HepG2 (cell line): Measurements from ENCODE around the gene ODAD4. TPM values are rescaled to one million over a fixed set of nuclear protein-coding genes. Genes with fewer than 3 reads are reported as not detected.
A peak's percentile ranks its signal among the peaks of the same experiment; 100 is the strongest.

Experiments used
- AGO1 ChIP-seq: fragments of 200-400 bp; formaldehyde crosslinking; IDR thresholded peaks from 2 replicates; pipeline ENCODE4 v1.6.1; 2017; ENCODE audit warnings: mild to moderate bottlenecking, low read depth, low read length, moderate library complexity; ENCODE audit not compliant: poor library complexity, severe bottlenecking
- DBP ChIP-seq: sonication (generic); formaldehyde crosslinking; IDR thresholded peaks from 2 replicates; pipeline ENCODE4 v1.4.0; 2020; ENCODE audit warnings: missing genetic modification reagents; ENCODE audit errors: not compliant biosample characterization
- FOXA3 ChIP-seq: IDR thresholded peaks from 2 replicates; pipeline ENCODE4 v1.6.1; 2016; ENCODE audit warnings: missing genetic modification reagents, missing compliant biosample characterization
- HMGXB4 ChIP-seq, 2 experiments: sonication (generic) in 1 of 2; formaldehyde crosslinking in 1 of 2; IDR thresholded peaks; 2 replicates each; pipeline versions ENCODE4 v1.4.0 to v1.6.1; 2018 to 2020; ENCODE audit warnings: missing genetic modification reagents in 2 of 2, borderline replicate concordance in 1 of 2, low read depth in 1 of 2, mild to moderate bottlenecking in 1 of 2, missing biosample characterization in 1 of 2
- KDM1A ChIP-seq: IDR thresholded peaks from 2 replicates; pipeline ENCODE4 v1.6.1; 2016; ENCODE audit warnings: missing compliant biosample characterization
- NBN ChIP-seq: fragments of 450-650 bp; conservative IDR thresholded peaks from 2 replicates; pipeline ENCODE4 v1.6.1; 2017
- PAF1 ChIP-seq: IDR thresholded peaks from 2 replicates; pipeline ENCODE4 v1.6.1; 2016; ENCODE audit warnings: missing genetic modification reagents, missing compliant biosample characterization
- RXRA ChIP-seq: sonication (generic); formaldehyde crosslinking; IDR thresholded peaks from 2 replicates; pipeline ENCODE4 v1.5.1; 2020; ENCODE audit warnings: missing genetic modification reagents
- SALL2 ChIP-seq: sonication (generic); formaldehyde crosslinking; IDR thresholded peaks from 2 replicates; pipeline ENCODE4 v1.8.1; 2023; ENCODE audit warnings: mild to moderate bottlenecking, missing genetic modification reagents, inconsistent platforms
- SETDB1 ChIP-seq: sonication (generic); formaldehyde crosslinking; IDR thresholded peaks from 2 replicates; pipeline ENCODE4 v1.5.1; 2020; ENCODE audit warnings: missing genetic modification reagents, mild to moderate bottlenecking, borderline replicate concordance
- SIN3A ChIP-seq: IDR thresholded peaks from 2 replicates; pipeline ENCODE4 v1.6.1; 2011; ENCODE audit warnings: low read depth, mild to moderate bottlenecking, control low read depth, low read length, borderline replicate concordance
- SOX5 ChIP-seq: IDR thresholded peaks from 2 replicates; pipeline ENCODE4 v1.6.1; 2016; ENCODE audit warnings: borderline replicate concordance
- SP5 ChIP-seq: IDR thresholded peaks from 2 replicates; pipeline ENCODE4 v1.6.1; 2016; ENCODE audit warnings: low read depth, borderline replicate concordance
- THAP9 ChIP-seq: sonication (generic); formaldehyde crosslinking; IDR thresholded peaks from 2 replicates; pipeline ENCODE4; 2020; ENCODE audit warnings: missing genetic modification reagents, mild to moderate bottlenecking, borderline replicate concordance
- ZNF746 ChIP-seq: sonication (generic); formaldehyde crosslinking; IDR thresholded peaks from 2 replicates; pipeline ENCODE4 v1.8.0; 2022; ENCODE audit warnings: mild to moderate bottlenecking, missing genetic modification reagents
- ZNF775 ChIP-seq: sonication (generic); formaldehyde crosslinking; IDR thresholded peaks from 2 replicates; pipeline ENCODE4 v1.4.0; 2020; ENCODE audit warnings: missing genetic modification reagents, mild to moderate bottlenecking, moderate library complexity, borderline replicate concordance
- ZSCAN22 ChIP-seq: sonication (generic); formaldehyde crosslinking; IDR thresholded peaks from 2 replicates; pipeline ENCODE4 v1.4.0; 2020; ENCODE audit warnings: mild to moderate bottlenecking, missing genetic modification reagents
- polyA plus RNA-seq, 8 experiments: library from polyadenylated mRNA; depleted of rRNA in 3 of 8; stranded (reverse) in 7 of 8; unstranded in 1 of 8; fragments of >200 nt; fragmentation: Illumina TruSeq in 4 of 8; extraction: Trizol in 4 of 8; gene quantifications; 2 replicates each; pipeline versions ENCODE4 v1.2.1 to v1.2.3, GENCODE V29; 2011 to 2016; ENCODE audit warnings: low read depth in 4 of 8, missing spikeins in 1 of 8, mixed read lengths in 1 of 8; ENCODE audit not compliant: insufficient read depth in 1 of 8
- total RNA-seq, 5 experiments: library from RNA; depleted of rRNA; stranded (reverse); fragments of >200 nt; fragmentation: Illumina TruSeq; extraction: Trizol; gene quantifications; 2 replicates each; pipeline ENCODE4 v1.2.3, GENCODE V29; 2016; ENCODE audit warnings: low read depth in 1 of 5
- TF ChIP-seq, protein P1 (sequence below): sonication (generic); formaldehyde crosslinking; IDR thresholded peaks from 2 replicates; pipeline ENCODE4 v1.5.0; 2020; ENCODE audit warnings: missing genetic modification reagents
- TF ChIP-seq, protein P2 (sequence below): sonication (generic); formaldehyde crosslinking; IDR thresholded peaks from 2 replicates; pipeline ENCODE4 v1.5.0; 2020; ENCODE audit warnings: missing genetic modification reagents, mild to moderate bottlenecking, borderline replicate concordance

ODAD4 gene
- total and polyA plus RNA-seq, 2 of the 13 experiments (the other 11 are each of a cell fraction or from before 2014, with no cell fraction given) = 0.48 to 0.53 TPM

GRCh38 chr17:41888332-41888965 lies 42.0 kb upstream of the ODAD4 start (continued):
- TF ChIP-seq HMGXB4 (CRISPR knock-in tag; IDR thresholded peaks at IDR 0.05; ENCODE audit: borderline replicate concordance in 1 of 2, low read depth in 1 of 2) = no peak
- no peak for TF ChIP-seq FOXA3 (CRISPR knock-in tag)
- no peak for TF ChIP-seq NBN
- TF ChIP-seq SP5 = no peak
- TF ChIP-seq SALL2 (CRISPR knock-in tag) = 0 out of 2 replicates have a peak, but pooled peaks have one; percentile 54
- TF ChIP-seq ZNF746 (CRISPR knock-in tag) = no peak
- TF ChIP-seq ZSCAN22 (CRISPR knock-in tag) = no peak
- TF ChIP-seq, protein P1, sequence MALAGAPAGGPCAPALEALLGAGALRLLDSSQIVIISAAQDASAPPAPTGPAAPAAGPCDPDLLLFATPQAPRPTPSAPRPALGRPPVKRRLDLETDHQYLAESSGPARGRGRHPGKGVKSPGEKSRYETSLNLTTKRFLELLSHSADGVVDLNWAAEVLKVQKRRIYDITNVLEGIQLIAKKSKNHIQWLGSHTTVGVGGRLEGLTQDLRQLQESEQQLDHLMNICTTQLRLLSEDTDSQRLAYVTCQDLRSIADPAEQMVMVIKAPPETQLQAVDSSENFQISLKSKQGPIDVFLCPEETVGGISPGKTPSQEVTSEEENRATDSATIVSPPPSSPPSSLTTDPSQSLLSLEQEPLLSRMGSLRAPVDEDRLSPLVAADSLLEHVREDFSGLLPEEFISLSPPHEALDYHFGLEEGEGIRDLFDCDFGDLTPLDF (CRISPR knock-in tag) = no peak; the same call in 1 of the 2 replicates
- TF ChIP-seq THAP9 = no peak
- no peak for TF ChIP-seq SIN3A
- TF ChIP-seq SETDB1 = no peak
- 0 out of 2 replicates have a peak, but pooled peaks have one; percentile 8 for TF ChIP-seq SOX5 (CRISPR knock-in tag)
- TF ChIP-seq PAF1 (CRISPR knock-in tag) = no peak
- no peak; the same call in 1 of the 2 replicates for TF ChIP-seq KDM1A
- no peak for TF ChIP-seq ZNF775 (CRISPR knock-in tag)
- no peak for TF ChIP-seq DBP (CRISPR knock-in tag)
- no peak for TF ChIP-seq AGO1
- TF ChIP-seq, protein P2, sequence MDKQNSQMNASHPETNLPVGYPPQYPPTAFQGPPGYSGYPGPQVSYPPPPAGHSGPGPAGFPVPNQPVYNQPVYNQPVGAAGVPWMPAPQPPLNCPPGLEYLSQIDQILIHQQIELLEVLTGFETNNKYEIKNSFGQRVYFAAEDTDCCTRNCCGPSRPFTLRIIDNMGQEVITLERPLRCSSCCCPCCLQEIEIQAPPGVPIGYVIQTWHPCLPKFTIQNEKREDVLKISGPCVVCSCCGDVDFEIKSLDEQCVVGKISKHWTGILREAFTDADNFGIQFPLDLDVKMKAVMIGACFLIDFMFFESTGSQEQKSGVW (CRISPR knock-in tag) = no peak
- TF ChIP-seq RXRA (CRISPR knock-in tag) = peak; percentile 15; the same call in 1 of the 2 replicates
